LNCaP clone FGC (cell line): ENCODE results near the gene OR6B1.
"Not testable (repeated sequence)": the region's sequence is repeated elsewhere in the genome, so short reads cannot be mapped to it uniquely, and the experiment has no call there.

Source experiments
- DNase-seq: peaks from one replicate; pipeline ENCODE4 v3.0.0-alpha.2; 2011; ENCODE audit warnings: low read depth
- H3K4me3 ChIP-seq: 2 replicates; pipeline ENCODE4 v1.5.1; 2011; ENCODE audit warnings: mild to moderate bottlenecking, low read depth, low read length, control low read depth
- CTCF ChIP-seq: IDR thresholded peaks from 2 replicates; pipeline ENCODE4 v1.5.1; 2012; ENCODE audit warnings: mild to moderate bottlenecking; ENCODE audit not compliant: control insufficient read depth, insufficient read depth; ENCODE audit errors: extremely low read depth

The OR6B1 gene

GRCh38 chr7:143993924-143994323 lies 6.2 kb upstream of the OR6B1 start:
- TF ChIP-seq CTCF = no peak
- no peak overlapping the region for H3K4me3 ChIP-seq
- no peak for DNase-seq

GRCh38 chr7:144001543-144001942 lies 1.4 kb downstream of the OR6B1 start:
- no peak overlapping the region for H3K4me3 ChIP-seq
- DNase-seq = no peak
- no peak for TF ChIP-seq CTCF

GRCh38 chr7:144004703-144005102 lies 4.6 kb downstream of the OR6B1 start:
- TF ChIP-seq CTCF = no peak
- H3K4me3 ChIP-seq = no peak overlapping the region
- no peak for DNase-seq

GRCh38 chr7:144006029-144006691 lies 6.0 kb downstream of the OR6B1 start:
- DNase-seq = no peak
- no peak for TF ChIP-seq CTCF
- H3K4me3 ChIP-seq = no peak overlapping the region

- no peak for TF ChIP-seq CTCF
- H3K4me3 ChIP-seq = no peak overlapping the region
- DNase-seq = no peak
These were observed 6.5 kb downstream of the OR6B1 start for GRCh38 chr7:144006692-144007042.

- H3K4me3 ChIP-seq = no peak overlapping the region
- TF ChIP-seq CTCF = no peak
- no peak for DNase-seq
These were observed 9.2 kb downstream of the OR6B1 start for GRCh38 chr7:144009361-144009760.

- DNase-seq, H3K4me3 ChIP-seq: not testable (repeated sequence)
These were observed 9.9 kb downstream of the OR6B1 start for GRCh38 chr7:144010061-144010460.

- not testable (repeated sequence) for DNase-seq, H3K4me3 ChIP-seq
These were observed 10.7 kb downstream of the OR6B1 start for GRCh38 chr7:144010821-144011220.
